CD4-positive, alpha-beta T cell (primary cell): ENCODE measurements around the gene PLEKHH2. TPM values are rescaled to one million over a fixed set of nuclear protein-coding genes. Genes with fewer than 3 reads are reported as not detected.

Experiments used
- ATAC-seq: fragments of 200-7000 bp; cut with Tn5 transposase; one replicate; pipeline ENCODE4 v1.10.0; 2022; ENCODE audit warnings: mild to moderate bottlenecking; ENCODE audit not compliant: poor library complexity
- CTCF ChIA-PET: fragments of 350-600 bp; sonication (Branson Sonifier 250); formaldehyde crosslinking; loops from one replicate; lab custom pipeline; 2021; ENCODE audit warnings: antibody characterized with exemption, inconsistent platforms; lab: Charles Lee
- POLR2A ChIA-PET: fragments of 350-600 bp; sonication (Branson Sonifier 250); formaldehyde crosslinking; loops from one replicate; lab custom pipeline; 2021; ENCODE audit warnings: antibody characterized with exemption, inconsistent platforms; lab: Charles Lee
- DNase-seq, 14 experiments: peaks; one replicate each; pipeline ENCODE4 v3.0.0-alpha.2; 2013 to 2020; ENCODE audit warnings: mixed read lengths in 2 of 14
- H3K27ac ChIP-seq, 2 donors: one replicate each; pipeline versions ENCODE4 v1.5.1 to v1.7.0; 2013; ENCODE audit warnings: low read length in 2 of 2, low read depth in 1 of 2, mild to moderate bottlenecking in 1 of 2
- H3K27me3 ChIP-seq, 2 experiments: 1 replicate in 1 of 2; 2 replicates in 1 of 2; pipeline versions ENCODE4 v1.6.1 to v1.7.0; 2013; ENCODE audit warnings: low read length in 2 of 2, control low read depth in 1 of 2, mild to moderate bottlenecking in 1 of 2, moderate library complexity in 1 of 2; ENCODE audit not compliant: insufficient read depth in 2 of 2, control insufficient read depth in 1 of 2
- H3K36me3 ChIP-seq: one replicate; pipeline ENCODE4 v1.6.1; 2013; ENCODE audit warnings: low read length, control low read depth; ENCODE audit not compliant: insufficient read depth
- H3K4me1 ChIP-seq: one replicate; pipeline ENCODE4 v1.6.1; 2013; ENCODE audit warnings: low read length, control low read depth; ENCODE audit not compliant: insufficient read depth
- H3K4me3 ChIP-seq: one replicate; pipeline ENCODE4 v1.5.1; 2013; ENCODE audit warnings: mild to moderate bottlenecking, low read length, moderate library complexity
- H3K9me3 ChIP-seq, 2 experiments: 1 replicate in 1 of 2; 2 replicates in 1 of 2; pipeline versions ENCODE4 v1.6.1 to v1.7.0; 2013; ENCODE audit warnings: low read length in 2 of 2, mild to moderate bottlenecking in 2 of 2, control low read depth in 1 of 2, moderate library complexity in 1 of 2; ENCODE audit not compliant: control insufficient read depth in 1 of 2, insufficient read depth in 1 of 2
- H3K27ac Mint-ChIP-seq: one replicate; pipeline ENCODE4 v1.8.0; 2020; ENCODE audit warnings: mixed read lengths
- H3K27me3 Mint-ChIP-seq: one replicate; pipeline ENCODE4 v1.8.0; 2021; ENCODE audit warnings: mixed read lengths
- H3K36me3 Mint-ChIP-seq: one replicate; pipeline ENCODE4 v1.8.0; 2021; ENCODE audit warnings: low read depth, mixed read lengths
- H3K4me1 Mint-ChIP-seq: one replicate; pipeline ENCODE4 v1.8.0; 2021; ENCODE audit warnings: low read depth, mixed read lengths
- H3K4me3 Mint-ChIP-seq: one replicate; pipeline ENCODE4 v1.8.0; 2020; ENCODE audit warnings: mild to moderate bottlenecking, mixed read lengths
- H3K9me3 Mint-ChIP-seq: one replicate; pipeline ENCODE4 v1.8.0; 2020; ENCODE audit warnings: mixed read lengths
- intact Hi-C, 2 experiments: fragments of 100-400 bp; cut with DNase I in 1 of 2; cut with micrococcal nuclease in 1 of 2; formaldehyde crosslinking; loops; one replicate each; pipeline versions ENCODE4 v1.15.1 to v1.9.0; 2023 to 2025; cut with DNase I, micrococcal nuclease
- total RNA-seq, 174 experiments: library from RNA in 2 of 174; stranded (reverse) in 2 of 174; gene quantifications; one replicate each; pipeline ENCODE4 v1.2.3 and lab custom pipeline; 2021 to 2026
- TF ChIP-seq, protein P1 (sequence below): fragments of 200-600 bp; IDR thresholded peaks from one replicate; pipeline ENCODE4 v1.8.0; 2022; ENCODE audit warnings: antibody characterized with exemption, mild to moderate bottlenecking

PLEKHH2 gene
- total RNA-seq, 2 experiments from 2014 or later = 1.6 to 2.7 TPM

GRCh38 chr2:43736637-43737036, 99.6 kb downstream of the PLEKHH2 start:
- DNase-seq (no peak), ATAC-seq (no peak)
- peaks cover 13% of the 10 kb centered on the region for H3K27me3 Mint-ChIP-seq
- no peak overlapping the region for H3K4me3 Mint-ChIP-seq
- no peaks in the 10 kb centered on the region for H3K4me1 Mint-ChIP-seq
- no peaks in the 10 kb centered on the region for H3K4me1 ChIP-seq
- no peaks in the 10 kb centered on the region for H3K9me3 Mint-ChIP-seq
- H3K27ac Mint-ChIP-seq = no peak overlapping the region
- TF ChIP-seq, protein P1, sequence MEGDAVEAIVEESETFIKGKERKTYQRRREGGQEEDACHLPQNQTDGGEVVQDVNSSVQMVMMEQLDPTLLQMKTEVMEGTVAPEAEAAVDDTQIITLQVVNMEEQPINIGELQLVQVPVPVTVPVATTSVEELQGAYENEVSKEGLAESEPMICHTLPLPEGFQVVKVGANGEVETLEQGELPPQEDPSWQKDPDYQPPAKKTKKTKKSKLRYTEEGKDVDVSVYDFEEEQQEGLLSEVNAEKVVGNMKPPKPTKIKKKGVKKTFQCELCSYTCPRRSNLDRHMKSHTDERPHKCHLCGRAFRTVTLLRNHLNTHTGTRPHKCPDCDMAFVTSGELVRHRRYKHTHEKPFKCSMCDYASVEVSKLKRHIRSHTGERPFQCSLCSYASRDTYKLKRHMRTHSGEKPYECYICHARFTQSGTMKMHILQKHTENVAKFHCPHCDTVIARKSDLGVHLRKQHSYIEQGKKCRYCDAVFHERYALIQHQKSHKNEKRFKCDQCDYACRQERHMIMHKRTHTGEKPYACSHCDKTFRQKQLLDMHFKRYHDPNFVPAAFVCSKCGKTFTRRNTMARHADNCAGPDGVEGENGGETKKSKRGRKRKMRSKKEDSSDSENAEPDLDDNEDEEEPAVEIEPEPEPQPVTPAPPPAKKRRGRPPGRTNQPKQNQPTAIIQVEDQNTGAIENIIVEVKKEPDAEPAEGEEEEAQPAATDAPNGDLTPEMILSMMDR = no peak
- no peaks in the 10 kb centered on the region for H3K36me3 Mint-ChIP-seq
- intact Hi-C loops = no loop called here
- no peak overlapping the region for H3K4me3 ChIP-seq
- POLR2A ChIA-PET = no interaction called here
- H3K27ac ChIP-seq = no peak overlapping the region
- no peaks in the 10 kb centered on the region for H3K27me3 ChIP-seq
- no peaks in the 10 kb centered on the region for H3K36me3 ChIP-seq
- H3K9me3 ChIP-seq = no peaks in the 10 kb centered on the region
- CTCF ChIA-PET = no interaction called here

DNA sequence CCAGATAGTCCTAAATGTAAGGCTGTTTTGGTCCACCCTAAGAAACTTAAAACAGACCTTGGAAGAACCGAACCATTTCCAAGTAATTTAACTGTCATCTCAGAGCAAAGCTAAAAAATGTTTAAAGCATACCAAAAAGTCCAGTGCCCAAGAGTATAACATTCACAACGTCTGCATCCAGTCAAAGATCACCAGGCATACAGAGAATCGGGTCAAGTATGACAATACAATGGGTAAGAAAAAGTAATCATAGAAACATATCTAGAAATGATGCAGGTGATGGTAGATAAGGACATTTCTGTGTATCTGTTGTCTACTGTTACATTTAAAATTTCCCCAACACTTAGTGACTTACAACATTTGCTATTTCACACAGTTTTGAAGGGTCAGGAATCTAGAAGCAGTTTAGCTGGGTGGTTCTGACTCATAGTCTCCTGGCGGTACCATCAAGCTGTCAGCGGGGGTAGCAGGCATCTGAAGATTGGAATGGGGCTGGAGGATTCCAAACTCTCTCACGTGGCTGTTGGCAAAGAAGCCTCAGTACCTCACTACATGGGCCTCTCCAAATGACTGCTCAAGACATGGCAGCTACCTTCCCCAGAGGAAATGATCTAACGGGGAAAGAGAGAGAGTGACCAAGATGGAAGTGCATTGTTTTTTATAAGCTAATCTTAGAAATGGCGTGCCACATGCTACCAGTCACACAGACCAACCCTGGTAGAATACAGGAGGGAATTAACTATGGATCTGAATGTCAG, 100.2 kb downstream of the PLEKHH2 start:
- no peak overlapping the region for H3K27ac Mint-ChIP-seq
- H3K27me3 ChIP-seq = no peaks in the 10 kb centered on the region
- POLR2A ChIA-PET = no interaction called here

GRCh38 chr2:43737855-43738254, 100.8 kb downstream of the PLEKHH2 start:
- ChIA-PET POLR2A (no interaction called here), CTCF (no interaction called here)
- Histone ChIP-seq H3K27me3 (no peaks in the 10 kb centered on the region), H3K4me1 (no peaks in the 10 kb centered on the region), H3K9me3 (no peaks in the 10 kb centered on the region), H3K36me3 (no peaks in the 10 kb centered on the region), H3K27ac (no peak overlapping the region), H3K4me3 (no peak overlapping the region)
- no peak for ATAC-seq
- no peak for DNase-seq
- no peak overlapping the region for H3K4me3 Mint-ChIP-seq
- TF ChIP-seq, protein P1 = no peak
- H3K36me3 Mint-ChIP-seq = no peaks in the 10 kb centered on the region
- intact Hi-C loops = no loop called here
- H3K27ac Mint-ChIP-seq = no peak overlapping the region
- no peaks in the 10 kb centered on the region for H3K9me3 Mint-ChIP-seq
- no peaks in the 10 kb centered on the region for H3K4me1 Mint-ChIP-seq
- H3K27me3 Mint-ChIP-seq = peaks cover 13% of the 10 kb centered on the region

More for the DNA sequence above, 100.2 kb downstream of the PLEKHH2 start:
- H3K4me3 Mint-ChIP-seq = no peak overlapping the region
- H3K27me3 Mint-ChIP-seq = peaks cover 13% of the 10 kb centered on the region
- no peaks in the 10 kb centered on the region for H3K9me3 ChIP-seq
- no peak overlapping the region for H3K27ac ChIP-seq
- H3K4me3 ChIP-seq = no peak overlapping the region
- CTCF ChIA-PET = no interaction called here
- no peaks in the 10 kb centered on the region for H3K36me3 Mint-ChIP-seq
- no peaks in the 10 kb centered on the region for H3K4me1 Mint-ChIP-seq
- DNase-seq = no peak
- no peaks in the 10 kb centered on the region for H3K4me1 ChIP-seq
- TF ChIP-seq, protein P1 = no peak
- ATAC-seq = no peak
- no peaks in the 10 kb centered on the region for H3K9me3 Mint-ChIP-seq
- intact Hi-C loops = no loop called here
- H3K36me3 ChIP-seq = no peaks in the 10 kb centered on the region
